C4-2B (cell line): ENCODE data around the gene INKA1.

Experiments
- ZFX ChIP-seq: fragments of 450-650 bp; IDR thresholded peaks from 2 replicates; pipeline ENCODE4 v1.6.1; 2017
- TF ChIP-seq, protein P1 (sequence below): fragments of 450-650 bp; conservative IDR thresholded peaks from 2 replicates; pipeline ENCODE4 v1.5.1; 2017; ENCODE audit warnings: mild to moderate bottlenecking

DNA sequence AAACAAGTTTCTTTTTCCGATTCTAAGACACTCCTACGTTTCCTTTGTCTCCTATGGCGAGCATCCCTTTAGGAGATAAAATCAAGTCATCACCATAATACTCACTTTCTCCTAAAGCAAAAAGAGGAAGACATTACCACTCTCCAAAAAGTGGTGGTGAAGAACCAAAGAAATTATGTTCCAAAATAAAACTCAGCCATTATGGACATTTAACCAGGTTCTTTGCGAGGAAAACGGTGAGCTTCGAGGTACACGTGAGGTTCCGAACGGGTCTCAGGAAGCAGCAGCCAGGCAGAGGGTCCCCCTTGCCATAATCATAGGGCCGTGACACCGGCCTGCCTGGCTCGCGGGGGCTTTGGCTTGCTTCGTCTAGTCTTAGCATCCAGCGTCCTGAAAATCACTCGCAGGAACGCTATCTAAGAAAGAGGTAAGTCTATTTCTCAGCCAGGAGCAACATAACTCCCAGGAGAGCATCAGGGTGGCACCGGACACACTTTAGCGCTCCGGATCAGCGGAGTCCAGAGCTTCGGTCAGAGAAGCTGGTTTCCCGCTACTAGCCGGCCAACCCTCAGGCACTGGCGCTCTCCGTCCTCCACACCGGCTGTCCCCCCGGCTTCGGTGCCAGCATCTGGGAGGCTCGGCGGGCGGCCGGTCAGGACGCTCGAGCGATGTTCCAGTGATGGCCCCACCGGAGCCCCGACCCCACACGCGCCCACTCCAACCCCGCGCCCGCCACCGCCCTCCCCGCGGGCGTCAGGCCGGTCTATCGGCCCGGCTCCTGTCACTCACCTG, 17.3 kb upstream of the INKA1 start:
- TF ChIP-seq, protein P1, sequence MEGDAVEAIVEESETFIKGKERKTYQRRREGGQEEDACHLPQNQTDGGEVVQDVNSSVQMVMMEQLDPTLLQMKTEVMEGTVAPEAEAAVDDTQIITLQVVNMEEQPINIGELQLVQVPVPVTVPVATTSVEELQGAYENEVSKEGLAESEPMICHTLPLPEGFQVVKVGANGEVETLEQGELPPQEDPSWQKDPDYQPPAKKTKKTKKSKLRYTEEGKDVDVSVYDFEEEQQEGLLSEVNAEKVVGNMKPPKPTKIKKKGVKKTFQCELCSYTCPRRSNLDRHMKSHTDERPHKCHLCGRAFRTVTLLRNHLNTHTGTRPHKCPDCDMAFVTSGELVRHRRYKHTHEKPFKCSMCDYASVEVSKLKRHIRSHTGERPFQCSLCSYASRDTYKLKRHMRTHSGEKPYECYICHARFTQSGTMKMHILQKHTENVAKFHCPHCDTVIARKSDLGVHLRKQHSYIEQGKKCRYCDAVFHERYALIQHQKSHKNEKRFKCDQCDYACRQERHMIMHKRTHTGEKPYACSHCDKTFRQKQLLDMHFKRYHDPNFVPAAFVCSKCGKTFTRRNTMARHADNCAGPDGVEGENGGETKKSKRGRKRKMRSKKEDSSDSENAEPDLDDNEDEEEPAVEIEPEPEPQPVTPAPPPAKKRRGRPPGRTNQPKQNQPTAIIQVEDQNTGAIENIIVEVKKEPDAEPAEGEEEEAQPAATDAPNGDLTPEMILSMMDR, result no peak
- TF ChIP-seq ZFX, result no peak
